Measurements from ENCODE around the gene MRPL36. TPM values are rescaled to one million over a fixed set of nuclear protein-coding genes. Genes with fewer than 3 reads are reported as not detected.

MRPL36 gene
- total RNA-seq, 1 experiment from 2014 or later = 79.9 TPM

DNA sequence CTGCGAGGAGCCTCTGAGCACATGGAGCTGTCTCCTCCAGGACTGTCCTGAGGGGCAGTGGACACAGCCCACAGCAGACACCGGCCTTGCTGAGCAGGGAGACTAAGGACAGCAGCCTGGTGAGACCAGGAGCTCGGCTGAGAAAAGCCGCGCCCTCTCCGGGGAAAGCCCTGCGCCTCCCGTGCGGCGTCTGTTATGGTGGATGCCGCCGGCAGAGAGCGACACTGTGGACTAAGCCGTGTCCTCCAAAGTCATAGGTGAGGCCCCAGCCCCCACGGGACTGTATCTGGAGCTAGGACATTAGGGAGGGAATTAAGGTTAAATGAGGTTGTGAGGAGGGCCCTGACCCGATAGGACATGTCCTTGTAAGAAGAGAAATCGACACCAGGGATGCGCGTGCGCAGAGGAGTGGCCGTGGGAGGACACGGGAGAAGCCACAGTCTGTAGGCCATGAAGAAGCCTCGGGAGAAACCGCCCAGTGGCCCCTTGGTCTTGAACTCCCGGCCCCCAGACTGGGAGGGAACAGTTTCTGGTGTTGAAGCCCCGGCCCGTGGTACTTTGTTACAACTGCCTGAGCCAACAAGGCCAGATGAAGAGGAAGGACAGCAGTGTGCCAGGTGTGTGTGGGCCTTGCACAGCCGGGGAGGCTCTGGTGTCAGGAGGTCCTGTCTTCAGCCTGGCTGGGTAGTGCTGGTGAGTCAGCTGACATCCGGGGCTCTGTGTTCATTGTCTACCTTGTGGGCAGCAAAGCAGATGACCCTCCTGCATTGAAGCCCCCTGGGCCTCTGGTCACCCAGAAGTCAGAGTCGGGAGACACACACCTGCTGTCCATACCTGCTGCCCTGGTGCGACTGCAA lies 22.1 kb downstream of the MRPL36 start:
- in situ Hi-C loops (cut with HindIII; ENCODE audit: low pct_unique_long_range_greater_than_20kb, low sequenced_read_pairs) = no loop called here
- no peak overlapping the region for H3K27ac ChIP-seq (ENCODE audit: low read length)
- H3K4me1 ChIP-seq (ENCODE audit: control insufficient read depth, insufficient read depth, low read length) = no peaks in the 10 kb centered on the region
- TF ChIP-seq POLR2AphosphoS5 (IDR thresholded peaks at IDR 0.05; ENCODE audit: low read depth, low read length) = no peak
- no peak for TF ChIP-seq SIN3A (IDR thresholded peaks at IDR 0.05; ENCODE audit: borderline replicate concordance, insufficient read depth, low read depth, low read length)
- no peak for TF ChIP-seq TCF7L2 (IDR thresholded peaks at IDR 0.05; ENCODE audit: low read depth, low read length)
- TF ChIP-seq, protein P1, sequence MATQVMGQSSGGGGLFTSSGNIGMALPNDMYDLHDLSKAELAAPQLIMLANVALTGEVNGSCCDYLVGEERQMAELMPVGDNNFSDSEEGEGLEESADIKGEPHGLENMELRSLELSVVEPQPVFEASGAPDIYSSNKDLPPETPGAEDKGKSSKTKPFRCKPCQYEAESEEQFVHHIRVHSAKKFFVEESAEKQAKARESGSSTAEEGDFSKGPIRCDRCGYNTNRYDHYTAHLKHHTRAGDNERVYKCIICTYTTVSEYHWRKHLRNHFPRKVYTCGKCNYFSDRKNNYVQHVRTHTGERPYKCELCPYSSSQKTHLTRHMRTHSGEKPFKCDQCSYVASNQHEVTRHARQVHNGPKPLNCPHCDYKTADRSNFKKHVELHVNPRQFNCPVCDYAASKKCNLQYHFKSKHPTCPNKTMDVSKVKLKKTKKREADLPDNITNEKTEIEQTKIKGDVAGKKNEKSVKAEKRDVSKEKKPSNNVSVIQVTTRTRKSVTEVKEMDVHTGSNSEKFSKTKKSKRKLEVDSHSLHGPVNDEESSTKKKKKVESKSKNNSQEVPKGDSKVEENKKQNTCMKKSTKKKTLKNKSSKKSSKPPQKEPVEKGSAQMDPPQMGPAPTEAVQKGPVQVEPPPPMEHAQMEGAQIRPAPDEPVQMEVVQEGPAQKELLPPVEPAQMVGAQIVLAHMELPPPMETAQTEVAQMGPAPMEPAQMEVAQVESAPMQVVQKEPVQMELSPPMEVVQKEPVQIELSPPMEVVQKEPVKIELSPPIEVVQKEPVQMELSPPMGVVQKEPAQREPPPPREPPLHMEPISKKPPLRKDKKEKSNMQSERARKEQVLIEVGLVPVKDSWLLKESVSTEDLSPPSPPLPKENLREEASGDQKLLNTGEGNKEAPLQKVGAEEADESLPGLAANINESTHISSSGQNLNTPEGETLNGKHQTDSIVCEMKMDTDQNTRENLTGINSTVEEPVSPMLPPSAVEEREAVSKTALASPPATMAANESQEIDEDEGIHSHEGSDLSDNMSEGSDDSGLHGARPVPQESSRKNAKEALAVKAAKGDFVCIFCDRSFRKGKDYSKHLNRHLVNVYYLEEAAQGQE (IDR thresholded peaks at IDR 0.05; ENCODE audit: insufficient read depth in 1 of 2, low read depth in 2 of 2, low read length in 1 of 2) = no peak
- TF ChIP-seq, protein P2, sequence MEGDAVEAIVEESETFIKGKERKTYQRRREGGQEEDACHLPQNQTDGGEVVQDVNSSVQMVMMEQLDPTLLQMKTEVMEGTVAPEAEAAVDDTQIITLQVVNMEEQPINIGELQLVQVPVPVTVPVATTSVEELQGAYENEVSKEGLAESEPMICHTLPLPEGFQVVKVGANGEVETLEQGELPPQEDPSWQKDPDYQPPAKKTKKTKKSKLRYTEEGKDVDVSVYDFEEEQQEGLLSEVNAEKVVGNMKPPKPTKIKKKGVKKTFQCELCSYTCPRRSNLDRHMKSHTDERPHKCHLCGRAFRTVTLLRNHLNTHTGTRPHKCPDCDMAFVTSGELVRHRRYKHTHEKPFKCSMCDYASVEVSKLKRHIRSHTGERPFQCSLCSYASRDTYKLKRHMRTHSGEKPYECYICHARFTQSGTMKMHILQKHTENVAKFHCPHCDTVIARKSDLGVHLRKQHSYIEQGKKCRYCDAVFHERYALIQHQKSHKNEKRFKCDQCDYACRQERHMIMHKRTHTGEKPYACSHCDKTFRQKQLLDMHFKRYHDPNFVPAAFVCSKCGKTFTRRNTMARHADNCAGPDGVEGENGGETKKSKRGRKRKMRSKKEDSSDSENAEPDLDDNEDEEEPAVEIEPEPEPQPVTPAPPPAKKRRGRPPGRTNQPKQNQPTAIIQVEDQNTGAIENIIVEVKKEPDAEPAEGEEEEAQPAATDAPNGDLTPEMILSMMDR (IDR thresholded peaks at IDR 0.05) = no peak
- DNase-seq (ENCODE audit: low read depth, low spot score) = no peak
- ChIA-PET CTCF (interaction anchor here (0.6 kb wide), 1 partner anchor 248 kb away, joined by 5 read pairs; no protein-coding TSS in a partner anchor), POLR2A (no interaction called here)
- intact Hi-C loops (cut with micrococcal nuclease; ENCODE audit: unreplicated experiment) = no loop called here
- H3K36me3 ChIP-seq (ENCODE audit: control insufficient read depth, insufficient read depth, low read length) = no peaks in the 10 kb centered on the region
- H3K4me3 ChIP-seq (ENCODE audit: low read depth in 2 of 2, low read length in 2 of 2) = no peak overlapping the region
- no peaks in the 10 kb centered on the region for H3K27me3 ChIP-seq (ENCODE audit: control insufficient read depth, insufficient read depth, low read length)
- no peak for ATAC-seq
- BruUV-seq (replicated peaks) = no TSS peak
- no peaks in the 10 kb centered on the region for H3K9me3 ChIP-seq (ENCODE audit: control insufficient read depth, insufficient read depth, low read depth, low read length)

DNA sequence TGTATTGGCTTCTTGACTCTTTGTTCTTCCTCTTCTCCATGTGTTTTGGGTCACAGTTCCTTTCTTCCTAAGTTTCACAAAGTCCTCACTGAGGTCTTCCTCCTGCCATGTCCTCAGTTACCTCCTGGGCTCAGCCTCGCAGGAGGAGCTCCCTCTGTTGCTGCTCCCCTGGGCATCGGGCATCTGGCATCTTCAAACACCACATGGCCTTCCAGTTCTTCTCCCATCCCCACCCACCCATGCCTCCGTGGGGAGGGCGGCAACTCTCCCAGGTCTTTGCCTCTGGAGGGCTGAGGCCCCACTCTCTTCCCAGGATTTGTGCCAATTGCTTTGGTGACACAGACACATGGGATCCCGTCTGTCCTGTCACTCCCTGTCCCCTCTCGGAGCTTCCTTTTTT lies 22.8 kb downstream of the MRPL36 start:
- no peaks in the 10 kb centered on the region for H3K9me3 ChIP-seq (ENCODE audit: control insufficient read depth, insufficient read depth, low read depth, low read length)
- no peaks in the 10 kb centered on the region for H3K36me3 ChIP-seq (ENCODE audit: control insufficient read depth, insufficient read depth, low read length)
- no peak overlapping the region for H3K4me3 ChIP-seq (ENCODE audit: low read depth in 2 of 2, low read length in 2 of 2)
- no TSS peak for BruUV-seq (replicated peaks)
- no peaks in the 10 kb centered on the region for H3K4me1 ChIP-seq (ENCODE audit: control insufficient read depth, insufficient read depth, low read length)
- ATAC-seq (no peak), DNase-seq (ENCODE audit: low read depth, low spot score) (no peak)
- CTCF ChIA-PET = interaction anchor here (0.6 kb wide), 1 partner anchor 249 kb away, joined by 5 read pairs; no protein-coding TSS in a partner anchor
- intact Hi-C loops (cut with micrococcal nuclease; ENCODE audit: unreplicated experiment) = no loop called here
- POLR2A ChIA-PET = no interaction called here
- TF ChIP-seq SIN3A (IDR thresholded peaks at IDR 0.05; ENCODE audit: borderline replicate concordance, insufficient read depth, low read depth, low read length) (no peak), TCF7L2 (IDR thresholded peaks at IDR 0.05; ENCODE audit: low read depth, low read length) (no peak), POLR2AphosphoS5 (IDR thresholded peaks at IDR 0.05; ENCODE audit: low read depth, low read length) (no peak)
- TF ChIP-seq, protein P1 (IDR thresholded peaks at IDR 0.05; ENCODE audit: insufficient read depth in 1 of 2, low read depth in 2 of 2, low read length in 1 of 2) = no peak
- TF ChIP-seq, protein P2 (IDR thresholded peaks at IDR 0.05) = no peak
- no peak overlapping the region for H3K27ac ChIP-seq (ENCODE audit: low read length)
- H3K27me3 ChIP-seq (ENCODE audit: control insufficient read depth, insufficient read depth, low read length) = no peaks in the 10 kb centered on the region
- in situ Hi-C loops (cut with HindIII; ENCODE audit: low pct_unique_long_range_greater_than_20kb, low sequenced_read_pairs) = no loop called here
